Measurements from ENCODE around the gene RPL34.

GRCh38 chr4:108650212-108651013 lies 30.0 kb downstream of the RPL34 start, which contains the start of gene OSTC:
- TF ChIP-seq EZH2phosphoT487 (IDR thresholded peaks at IDR 0.05; ENCODE audit: insufficient read depth, low read depth) = no peak
- TF ChIP-seq EZH2 (IDR thresholded peaks at IDR 0.05; ENCODE audit: insufficient read depth, poor library complexity, severe bottlenecking) = no peak
